ENCODE data around the gene ZNF654. TPM values are rescaled to one million over a fixed set of nuclear protein-coding genes. Genes with fewer than 3 reads are reported as not detected.

Gene ZNF654
- total RNA-seq, 1 experiment from 2014 or later, result 12.9 TPM

GRCh38 chr3:88019024-88019423 is 40.0 kb upstream of the ZNF654 start:
- peaks cover 8% of the 10 kb centered on the region for H3K9me3 Mint-ChIP-seq (ENCODE audit: low read depth, unreplicated experiment)
- H3K4me3 Mint-ChIP-seq (ENCODE audit: low read depth, unreplicated experiment), result no peak overlapping the region
- DNase-seq, result no peak
- no peaks in the 10 kb centered on the region for H3K4me1 Mint-ChIP-seq (ENCODE audit: low read depth, unreplicated experiment)
- CTCF ChIA-PET, result no interaction called here
- BruUV-seq (replicated peaks), result no TSS peak
- H3K27ac Mint-ChIP-seq (ENCODE audit: unreplicated experiment), result no peak overlapping the region
- H3K27me3 Mint-ChIP-seq (ENCODE audit: unreplicated experiment), result no peaks in the 10 kb centered on the region
- intact Hi-C loops (cut with micrococcal nuclease; ENCODE audit: unreplicated experiment), result no loop called here
- no peaks in the 10 kb centered on the region for H3K36me3 Mint-ChIP-seq (ENCODE audit: insufficient read depth, unreplicated experiment)
- TF ChIP-seq, protein P1, sequence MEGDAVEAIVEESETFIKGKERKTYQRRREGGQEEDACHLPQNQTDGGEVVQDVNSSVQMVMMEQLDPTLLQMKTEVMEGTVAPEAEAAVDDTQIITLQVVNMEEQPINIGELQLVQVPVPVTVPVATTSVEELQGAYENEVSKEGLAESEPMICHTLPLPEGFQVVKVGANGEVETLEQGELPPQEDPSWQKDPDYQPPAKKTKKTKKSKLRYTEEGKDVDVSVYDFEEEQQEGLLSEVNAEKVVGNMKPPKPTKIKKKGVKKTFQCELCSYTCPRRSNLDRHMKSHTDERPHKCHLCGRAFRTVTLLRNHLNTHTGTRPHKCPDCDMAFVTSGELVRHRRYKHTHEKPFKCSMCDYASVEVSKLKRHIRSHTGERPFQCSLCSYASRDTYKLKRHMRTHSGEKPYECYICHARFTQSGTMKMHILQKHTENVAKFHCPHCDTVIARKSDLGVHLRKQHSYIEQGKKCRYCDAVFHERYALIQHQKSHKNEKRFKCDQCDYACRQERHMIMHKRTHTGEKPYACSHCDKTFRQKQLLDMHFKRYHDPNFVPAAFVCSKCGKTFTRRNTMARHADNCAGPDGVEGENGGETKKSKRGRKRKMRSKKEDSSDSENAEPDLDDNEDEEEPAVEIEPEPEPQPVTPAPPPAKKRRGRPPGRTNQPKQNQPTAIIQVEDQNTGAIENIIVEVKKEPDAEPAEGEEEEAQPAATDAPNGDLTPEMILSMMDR (IDR thresholded peaks at IDR 0.05; ENCODE audit: unreplicated experiment), result no peak

GRCh38 chr3:88025001-88025552 is 34.0 kb upstream of the ZNF654 start:
- no TSS peak for BruUV-seq (replicated peaks)
- Mint-ChIP-seq H3K27me3 (ENCODE audit: unreplicated experiment) (no peaks in the 10 kb centered on the region), H3K4me1 (ENCODE audit: low read depth, unreplicated experiment) (no peaks in the 10 kb centered on the region), H3K27ac (ENCODE audit: unreplicated experiment) (no peak overlapping the region), H3K4me3 (ENCODE audit: low read depth, unreplicated experiment) (no peak overlapping the region), H3K9me3 (ENCODE audit: low read depth, unreplicated experiment) (no peaks in the 10 kb centered on the region), H3K36me3 (ENCODE audit: insufficient read depth, unreplicated experiment) (no peaks in the 10 kb centered on the region)
- TF ChIP-seq, protein P1 (IDR thresholded peaks at IDR 0.05; ENCODE audit: unreplicated experiment), result no peak
- intact Hi-C loops (cut with micrococcal nuclease; ENCODE audit: unreplicated experiment), result no loop called here
- DNase-seq, result no peak
- CTCF ChIA-PET, result no interaction called here

GRCh38 chr3:88028876-88029275 is 30.2 kb upstream of the ZNF654 start:
- CTCF ChIA-PET, result no interaction called here
- Mint-ChIP-seq H3K27me3 (ENCODE audit: unreplicated experiment) (no peaks in the 10 kb centered on the region), H3K27ac (ENCODE audit: unreplicated experiment) (no peak overlapping the region), H3K9me3 (ENCODE audit: low read depth, unreplicated experiment) (no peaks in the 10 kb centered on the region), H3K36me3 (ENCODE audit: insufficient read depth, unreplicated experiment) (no peaks in the 10 kb centered on the region), H3K4me3 (ENCODE audit: low read depth, unreplicated experiment) (no peak overlapping the region), H3K4me1 (ENCODE audit: low read depth, unreplicated experiment) (peaks cover 9% of the 10 kb centered on the region)
- BruUV-seq (replicated peaks), result no TSS peak
- TF ChIP-seq, protein P1 (IDR thresholded peaks at IDR 0.05; ENCODE audit: unreplicated experiment), result no peak
- intact Hi-C loops (cut with micrococcal nuclease; ENCODE audit: unreplicated experiment), result no loop called here
- DNase-seq, result no peak

DNA sequence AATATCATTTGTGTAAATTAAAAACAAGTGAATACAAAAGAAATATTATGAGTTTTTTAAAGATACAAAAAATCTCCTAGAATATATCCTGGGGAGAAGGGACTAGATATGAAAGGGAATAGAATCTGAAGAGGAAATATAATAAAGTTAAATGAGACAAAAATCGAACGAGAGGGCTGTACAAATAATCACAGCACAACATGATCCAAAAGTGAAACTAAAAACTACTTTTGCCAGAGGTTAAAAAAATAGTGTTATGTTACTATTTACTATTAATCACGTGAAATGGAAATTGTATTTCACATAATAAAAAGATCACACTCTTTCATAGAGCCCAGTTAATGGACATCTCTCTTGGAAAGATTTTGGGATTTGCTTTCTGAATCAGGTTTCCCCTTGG is 28.8 kb upstream of the ZNF654 start:
- no peaks in the 10 kb centered on the region for H3K36me3 Mint-ChIP-seq (ENCODE audit: insufficient read depth, unreplicated experiment)

More for the DNA sequence above, 28.8 kb upstream of the ZNF654 start:
- intact Hi-C loops (cut with micrococcal nuclease; ENCODE audit: unreplicated experiment), result no loop called here
- H3K27me3 Mint-ChIP-seq (ENCODE audit: unreplicated experiment), result no peaks in the 10 kb centered on the region
- no peaks in the 10 kb centered on the region for H3K9me3 Mint-ChIP-seq (ENCODE audit: low read depth, unreplicated experiment)
- H3K4me1 Mint-ChIP-seq (ENCODE audit: low read depth, unreplicated experiment), result peaks cover 9% of the 10 kb centered on the region
- no TSS peak for BruUV-seq (replicated peaks)
- H3K4me3 Mint-ChIP-seq (ENCODE audit: low read depth, unreplicated experiment), result no peak overlapping the region
- CTCF ChIA-PET, result no interaction called here
- H3K27ac Mint-ChIP-seq (ENCODE audit: unreplicated experiment), result no peak overlapping the region
- TF ChIP-seq, protein P1 (IDR thresholded peaks at IDR 0.05; ENCODE audit: unreplicated experiment), result no peak
- no peak for DNase-seq

All from Calu3 (cell line).